GM19351 (cell line): Measurements from ENCODE around the gene AEBP1.

Source experiments
- ATAC-seq: cut with Tn5 transposase; IDR thresholded peaks from one replicate; pipeline ENCODE4 v1.9.1; 2021; ENCODE audit warnings: mild to moderate bottlenecking, moderate library complexity; ENCODE audit not compliant: unreplicated experiment

The AEBP1 gene

DNA sequence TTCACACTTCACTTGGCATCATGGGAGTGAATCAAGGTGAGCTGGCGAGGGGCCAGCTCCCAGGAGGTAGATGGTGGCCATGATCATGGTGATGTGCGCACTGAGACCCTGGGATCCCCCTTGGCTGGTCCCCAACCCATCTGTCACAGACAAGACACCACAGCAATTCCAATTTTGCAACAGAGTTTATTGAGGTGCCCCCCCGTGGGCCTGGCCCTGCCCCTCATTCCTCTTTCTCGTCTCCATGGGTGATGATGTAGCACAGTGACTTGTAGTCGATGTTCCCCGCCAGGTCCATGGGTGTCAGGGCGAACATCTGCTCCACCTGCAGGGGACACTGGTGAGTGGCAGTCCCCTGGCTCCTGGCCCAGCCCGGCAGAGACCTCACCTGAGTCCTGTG is 34.6 kb downstream of the AEBP1 start:
- no peak for ATAC-seq

DNA sequence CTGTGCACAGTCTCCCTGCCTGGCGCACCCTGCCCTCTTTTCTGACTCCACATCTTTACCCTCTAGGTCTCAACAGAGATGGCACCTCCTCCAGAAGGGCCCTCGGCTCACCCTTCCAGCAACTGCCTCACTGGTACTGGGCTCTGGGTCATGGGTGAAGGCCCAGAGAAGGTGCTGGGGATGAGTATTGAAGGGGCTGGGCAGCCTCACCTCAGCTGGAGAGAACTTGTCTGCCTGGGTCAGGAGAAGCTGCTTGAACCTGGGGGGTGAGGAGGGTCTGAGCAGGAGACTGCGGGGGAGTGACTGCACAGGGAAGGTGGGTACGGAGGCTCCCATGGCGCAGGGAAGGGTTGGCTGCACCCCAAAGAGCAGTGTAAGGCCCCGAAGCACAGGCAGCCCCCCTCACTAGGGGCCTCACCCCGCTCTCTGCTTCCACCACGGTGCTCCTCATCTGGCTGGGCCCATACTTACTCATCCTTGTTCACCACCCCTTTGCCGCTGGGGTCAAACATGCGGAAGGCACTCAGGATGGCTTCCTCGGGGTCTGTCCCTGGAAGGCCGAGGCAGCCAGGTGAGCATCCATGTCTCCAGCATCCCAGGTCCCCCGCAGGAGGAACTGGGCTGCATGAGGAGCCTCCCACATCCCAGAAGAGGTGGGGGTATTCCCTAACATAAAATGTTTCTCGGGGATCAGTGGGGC is 35.3 kb downstream of the AEBP1 start:
- no peak for ATAC-seq

GRCh38 chr7:44140341-44140740 is 36.2 kb downstream of the AEBP1 start:
- ATAC-seq, result no peak

GRCh38 chr7:44141221-44141850 is 37.2 kb downstream of the AEBP1 start, which contains the start of gene MYL7:
Gene MYL7, minus strand, starts transcription at chr7:44141332. Its CDS starts 27 bp downstream, at chr7:44141305.
- no peak for ATAC-seq

- no peak for ATAC-seq
Observed at GRCh38 chr7:44142028-44142427, 37.9 kb downstream of the AEBP1 start.

- ATAC-seq, result no peak
Observed at GRCh38 chr7:44143646-44144250, 39.6 kb downstream of the AEBP1 start.

DNA sequence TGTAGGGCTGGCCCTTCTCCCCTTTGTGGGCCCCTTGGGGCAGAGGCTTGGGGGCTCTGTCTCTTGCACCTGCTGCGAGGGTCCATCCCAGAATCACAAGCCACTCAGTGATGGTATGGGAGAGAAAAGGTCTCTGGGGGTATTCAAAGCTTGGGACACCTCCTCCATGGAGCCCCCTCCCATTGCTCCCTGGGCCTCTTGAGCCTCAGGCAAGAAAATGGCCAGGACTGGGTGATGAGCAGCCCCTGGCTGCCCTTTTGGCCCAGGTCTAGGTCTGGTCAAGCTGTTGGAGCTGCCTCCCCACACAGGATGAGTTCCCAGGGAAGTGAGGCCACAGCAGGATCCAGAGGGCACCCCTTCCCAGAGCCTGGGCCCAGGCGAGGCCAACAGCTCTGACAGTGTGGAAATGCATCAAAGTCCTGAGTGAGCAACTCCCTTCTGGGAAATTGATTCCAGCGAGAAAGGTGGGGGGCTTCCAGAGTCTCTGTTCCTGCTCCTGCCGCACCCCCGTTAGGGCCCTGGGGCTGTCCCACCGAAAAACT is 40.4 kb downstream of the AEBP1 start:
- ATAC-seq, result no peak

GRCh38 chr7:44144968-44145478 is 40.9 kb downstream of the AEBP1 start:
- no peak for ATAC-seq

GRCh38 chr7:44145479-44145968 is 41.4 kb downstream of the AEBP1 start:
- ATAC-seq, result no peak

DNA sequence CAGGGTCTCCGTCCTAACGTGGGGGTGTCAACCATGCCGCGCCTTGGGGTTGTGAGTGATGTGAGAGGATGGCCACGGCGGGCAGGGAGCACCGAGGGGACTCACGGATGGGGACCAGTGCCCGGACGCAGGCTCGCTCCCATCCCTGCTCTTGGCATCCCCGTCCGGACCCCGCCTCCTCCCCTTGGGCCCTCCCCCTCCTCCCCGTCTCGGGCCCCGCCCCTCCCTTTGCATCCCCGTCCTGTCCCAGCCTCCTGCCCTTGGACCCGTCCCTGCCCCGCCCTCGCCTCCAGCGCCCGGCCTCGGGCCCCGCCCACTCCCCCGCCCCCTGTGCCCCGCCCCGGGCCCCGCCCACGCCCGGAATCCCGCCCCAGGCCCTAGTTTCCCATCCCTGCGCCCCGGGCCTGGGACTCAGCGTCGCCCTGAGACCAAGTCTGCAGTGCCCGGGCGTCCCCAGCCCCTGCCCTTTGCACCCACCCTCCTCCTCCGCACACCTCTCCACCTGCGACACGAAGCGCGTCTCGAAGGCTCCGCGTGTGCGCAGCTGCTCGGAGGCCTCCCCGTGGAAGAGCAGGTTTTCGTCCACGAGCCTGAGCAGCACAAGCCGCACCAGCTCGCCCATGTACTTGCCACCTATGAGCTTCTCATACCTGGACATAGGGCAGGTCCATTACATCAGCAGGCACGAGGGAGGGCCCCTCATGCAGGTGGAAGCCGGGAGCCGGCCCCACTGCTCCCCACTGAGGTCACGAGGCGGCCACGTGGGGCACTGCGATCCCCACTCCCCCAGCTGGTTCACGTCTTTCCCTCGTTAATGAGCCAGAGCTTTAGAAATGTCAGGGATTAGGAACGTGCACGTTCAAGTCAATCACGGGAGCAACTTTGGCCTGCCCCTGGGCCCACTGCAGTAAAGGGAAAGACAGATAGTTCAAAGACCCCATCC is 42.1 kb downstream of the AEBP1 start:
- ATAC-seq, result no peak

GRCh38 chr7:44147026-44147991 is 43.2 kb downstream of the AEBP1 start:
- no peak for ATAC-seq

DNA sequence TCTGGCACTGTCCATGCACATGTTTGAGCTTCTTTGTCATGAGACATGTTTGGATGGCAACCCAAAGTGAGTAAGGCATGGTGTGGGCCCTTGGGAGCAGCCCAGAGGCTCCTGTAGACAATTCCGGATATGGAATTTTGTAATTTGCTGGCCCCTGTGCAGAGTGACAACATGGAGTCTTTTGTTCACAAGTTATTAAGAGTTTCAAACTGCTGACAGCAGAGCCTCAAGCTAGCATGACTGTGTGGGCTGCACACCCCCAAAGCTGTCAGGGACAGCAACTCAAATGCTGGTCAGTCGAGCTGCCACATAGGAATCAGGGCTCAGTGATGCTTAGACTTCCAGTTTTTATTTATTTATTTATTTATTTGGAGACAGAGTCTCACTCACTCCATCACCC is 44.0 kb downstream of the AEBP1 start:
- no peak for ATAC-seq

- ATAC-seq, result no peak
Observed at GRCh38 chr7:44148961-44149536, 44.9 kb downstream of the AEBP1 start.

- ATAC-seq, result no peak
Observed at GRCh38 chr7:44149571-44150465, 45.7 kb downstream of the AEBP1 start.

- peak; percentile 84 for ATAC-seq
Observed at GRCh38 chr7:44150466-44150832, 46.3 kb downstream of the AEBP1 start.

DNA sequence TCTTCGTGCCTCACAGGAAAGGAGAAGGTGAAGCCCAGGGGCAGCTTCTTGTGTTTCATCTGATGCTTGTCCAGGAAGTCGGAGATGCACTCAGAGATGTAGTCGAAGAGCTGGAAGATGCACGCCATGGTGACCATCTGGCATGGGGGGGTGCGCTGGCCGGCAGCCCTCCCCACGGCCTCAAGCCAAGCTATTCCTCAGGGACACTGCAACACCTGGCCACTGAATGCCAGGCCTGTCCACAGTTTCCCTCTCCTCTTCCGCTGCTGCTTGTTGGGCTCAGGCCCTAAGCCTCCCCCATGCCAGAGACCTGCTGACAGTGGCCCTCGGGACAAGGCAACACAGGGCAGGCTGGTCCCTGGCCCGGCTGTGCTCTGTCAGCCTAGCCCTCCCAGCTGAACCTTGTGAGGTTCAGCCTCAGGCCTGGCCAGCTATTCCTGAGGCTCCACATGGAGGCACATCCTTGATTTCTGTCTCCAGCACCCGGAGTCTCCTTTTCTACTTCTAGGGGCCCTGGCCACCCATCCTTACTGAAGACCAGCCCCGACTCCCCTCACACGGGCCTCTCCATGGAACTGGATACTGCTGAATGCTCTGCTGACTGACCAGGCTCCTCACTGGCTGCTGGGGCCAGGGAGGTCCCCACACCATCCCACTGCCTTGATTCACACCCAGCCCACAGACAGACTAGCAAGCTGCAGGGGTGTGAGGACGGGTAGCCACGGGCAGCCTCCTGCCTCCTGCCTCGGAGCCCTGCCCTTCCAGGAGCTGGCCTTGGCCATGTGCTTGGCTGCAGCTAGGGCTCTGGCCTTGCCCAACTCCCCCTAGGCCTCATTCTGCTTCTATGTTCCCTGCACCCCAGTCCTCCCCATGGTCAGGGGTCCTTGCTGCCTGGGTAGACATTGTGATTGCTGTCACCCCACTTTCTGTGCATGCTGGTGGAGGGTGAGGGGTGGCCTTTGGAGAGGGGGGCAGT is 47.1 kb downstream of the AEBP1 start:
- ATAC-seq, result no peak

DNA sequence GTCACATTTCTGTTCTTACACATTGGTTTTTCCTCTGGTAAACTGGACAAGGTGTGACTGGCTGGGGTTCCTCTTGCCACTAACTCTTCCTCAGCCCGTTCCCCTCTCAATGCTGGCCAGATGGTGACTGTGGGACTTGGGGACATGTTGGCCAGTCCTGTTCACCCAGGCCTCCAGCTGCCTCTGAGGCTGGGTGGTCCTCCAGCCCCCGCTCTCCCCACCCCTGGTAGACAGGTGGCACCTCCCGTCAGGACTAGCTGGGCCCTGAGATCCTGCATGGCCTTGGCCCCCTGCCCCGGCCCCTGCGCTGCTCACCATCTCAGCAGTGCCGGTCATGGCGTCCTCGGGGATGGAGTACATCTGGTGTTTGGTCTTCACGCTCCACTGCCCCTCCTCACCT is 47.8 kb downstream of the AEBP1 start:
- no peak for ATAC-seq
